ENCODE results near the gene S100PBP. TPM values are rescaled to one million over a fixed set of nuclear protein-coding genes. Genes with fewer than 3 reads are reported as not detected.

S100PBP gene
- total and polyA plus RNA-seq, 4 experiments from 2014 or later = 6.5 to 65.5 (median 38.6) TPM

- no peaks in the 10 kb centered on the region for H3K9me3 ChIP-seq (ENCODE audit: control insufficient read depth in 1 of 2, low read length in 2 of 2)
- peak overlapping the region; percentile 67 to 70 for H3K4me3 ChIP-seq (ENCODE audit: low read length in 2 of 2)
- H3K36me3 Mint-ChIP-seq = peaks cover 8 to 33% of the 10 kb centered on the region in 2 donors
- peak overlapping the region; percentile 94 to 100 (median 96) for H3K4me3 Mint-ChIP-seq
- no peaks in the 10 kb centered on the region for H3K9me3 Mint-ChIP-seq
- H3K4me1 ChIP-seq (ENCODE audit: insufficient read depth, low read length) = peaks cover 54% of the 10 kb centered on the region
- ChIA-PET POLR2A (ENCODE audit: partially characterized antibody) (interaction anchor here (1.0 to 3.4 kb wide), 10 partner anchors 10 to 531 kb away, joined by 3 to 22 read pairs (median 6); partner anchors contain the start of genes RBBP4, RNF19B, TRIM62 and ZBTB8OS), CTCF (ENCODE audit: partially characterized antibody) (interaction anchor here (0.7 to 1.5 kb wide), 5 partner anchors 32 to 1304 kb away, joined by 3 to 5 read pairs (median 3); no protein-coding TSS in a partner anchor)
- H3K27ac Mint-ChIP-seq = peak overlapping the region; percentile 82 to 97 (median 95)
- peaks cover 33 to 70% (median 45%) of the 10 kb centered on the region in 4 donors for H3K4me1 Mint-ChIP-seq
- intact Hi-C loops (cut with micrococcal nuclease) = loop anchor here (1.0 to 5.0 kb wide), 4 partner anchors 19 to 309 kb away; partner anchors contain the start of genes RNF19B and ZBTB8OS
- H3K36me3 ChIP-seq (ENCODE audit: insufficient read depth, low read length) = no peaks in the 10 kb centered on the region
- peak overlapping the region; percentile 89 for H3K27ac ChIP-seq (ENCODE audit: low read depth, low read length)
- H3K27me3 ChIP-seq (ENCODE audit: insufficient read depth, low read length) = no peaks in the 10 kb centered on the region
- DNase-seq = peak in 4 of 5 donors; percentile 16 to 49 (median 20)
- H3K27me3 Mint-ChIP-seq = no peaks in the 10 kb centered on the region
Observed at GRCh38 chr1:32817815-32818786, 648 bp downstream of the S100PBP start.

- peaks cover 5 to 32% of the 10 kb centered on the region in 2 donors for H3K36me3 Mint-ChIP-seq
- Histone ChIP-seq H3K27ac (ENCODE audit: low read depth, low read length) (peak overlapping the region; percentile 89), H3K9me3 (ENCODE audit: control insufficient read depth in 1 of 2, low read length in 2 of 2) (no peaks in the 10 kb centered on the region), H3K4me3 (ENCODE audit: low read length in 2 of 2) (peak overlapping the region; percentile 67 to 70), H3K36me3 (ENCODE audit: insufficient read depth, low read length) (no peaks in the 10 kb centered on the region), H3K4me1 (ENCODE audit: insufficient read depth, low read length) (peaks cover 46% of the 10 kb centered on the region), H3K27me3 (ENCODE audit: insufficient read depth, low read length) (no peaks in the 10 kb centered on the region)
- ChIA-PET CTCF (ENCODE audit: partially characterized antibody) (interaction anchor here (0.7 to 1.5 kb wide), 4 partner anchors 33 to 1305 kb away, joined by 3 to 5 read pairs (median 3); no protein-coding TSS in a partner anchor), POLR2A (ENCODE audit: partially characterized antibody) (interaction anchor here (1.0 to 3.4 kb wide), 3 partner anchors 20 to 363 kb away, joined by 8 to 22 read pairs (median 9); partner anchors contain the start of genes RBBP4, TRIM62 and ZBTB8OS)
- H3K4me1 Mint-ChIP-seq = peaks cover 28 to 68% (median 39%) of the 10 kb centered on the region in 4 donors
- peak in 3 of 5 donors; percentile 16 to 22 (median 19) for DNase-seq
- H3K27me3 Mint-ChIP-seq = no peaks in the 10 kb centered on the region
- H3K4me3 Mint-ChIP-seq = peak overlapping the region; percentile 94 to 100 (median 96)
- peak overlapping the region; percentile 81 to 95 (median 85) for H3K27ac Mint-ChIP-seq
- intact Hi-C loops (cut with micrococcal nuclease) = loop anchor here (5.0 kb wide), 2 partner anchors 143 to 308 kb away; partner anchors contain the start of gene RNF19B
- no peaks in the 10 kb centered on the region for H3K9me3 Mint-ChIP-seq
Observed at GRCh38 chr1:32818804-32819541, 1.5 kb downstream of the S100PBP start.

- H3K36me3 ChIP-seq (ENCODE audit: insufficient read depth, low read length) = peaks cover 34% of the 10 kb centered on the region
- H3K27ac Mint-ChIP-seq = no peak overlapping the region
- H3K9me3 Mint-ChIP-seq = peaks cover 0 to 2% (median 0%) of the 10 kb centered on the region in 8 donors
- H3K4me3 Mint-ChIP-seq = no peak overlapping the region
- H3K9me3 ChIP-seq (ENCODE audit: control insufficient read depth in 1 of 2, low read length in 2 of 2) = no peaks in the 10 kb centered on the region
- no peak for DNase-seq
- no peaks in the 10 kb centered on the region for H3K27me3 ChIP-seq (ENCODE audit: insufficient read depth, low read length)
- H3K4me3 ChIP-seq (ENCODE audit: low read length in 2 of 2) = no peak overlapping the region
- intact Hi-C loops (cut with micrococcal nuclease) = no loop called here
- H3K4me1 Mint-ChIP-seq = peaks cover 9 to 26% (median 18%) of the 10 kb centered on the region in 4 donors
- ChIA-PET POLR2A (ENCODE audit: partially characterized antibody) (no interaction called here), CTCF (ENCODE audit: partially characterized antibody) (no interaction called here)
- H3K27ac ChIP-seq (ENCODE audit: low read depth, low read length) = no peak overlapping the region
- no peaks in the 10 kb centered on the region for H3K27me3 Mint-ChIP-seq
- H3K4me1 ChIP-seq (ENCODE audit: insufficient read depth, low read length) = no peaks in the 10 kb centered on the region
- H3K36me3 Mint-ChIP-seq = peaks cover 34 to 48% of the 10 kb centered on the region in 2 donors
Observed at GRCh38 chr1:32825181-32825580, 7.7 kb downstream of the S100PBP start.

GRCh38 chr1:32828341-32828740 lies 10.9 kb downstream of the S100PBP start:
- ChIA-PET POLR2A (ENCODE audit: partially characterized antibody) (interaction anchor here (0.6 kb wide), 1 partner anchor 29 kb away, joined by 3 read pairs; no protein-coding TSS in a partner anchor), CTCF (ENCODE audit: partially characterized antibody) (no interaction called here)
- Histone ChIP-seq H3K4me1 (ENCODE audit: insufficient read depth, low read length) (no peaks in the 10 kb centered on the region), H3K27me3 (ENCODE audit: insufficient read depth, low read length) (no peaks in the 10 kb centered on the region), H3K36me3 (ENCODE audit: insufficient read depth, low read length) (peaks cover 51% of the 10 kb centered on the region), H3K27ac (ENCODE audit: low read depth, low read length) (no peak overlapping the region), H3K9me3 (ENCODE audit: control insufficient read depth in 1 of 2, low read length in 2 of 2) (no peaks in the 10 kb centered on the region), H3K4me3 (ENCODE audit: low read length in 2 of 2) (no peak overlapping the region)
- intact Hi-C loops (cut with micrococcal nuclease) = no loop called here
- H3K4me3 Mint-ChIP-seq = no peak overlapping the region
- no peak overlapping the region for H3K27ac Mint-ChIP-seq
- peaks cover 57 to 75% of the 10 kb centered on the region in 2 donors for H3K36me3 Mint-ChIP-seq
- peaks cover 8 to 24% (median 11%) of the 10 kb centered on the region in 4 donors for H3K4me1 Mint-ChIP-seq
- H3K9me3 Mint-ChIP-seq = peaks cover 0 to 2% (median 0%) of the 10 kb centered on the region in 8 donors
- no peak for DNase-seq
- no peaks in the 10 kb centered on the region for H3K27me3 Mint-ChIP-seq

GRCh38 chr1:32830092-32830852 lies 12.8 kb downstream of the S100PBP start:
- POLR2A ChIA-PET (ENCODE audit: partially characterized antibody) = no interaction called here
- no peaks in the 10 kb centered on the region for H3K4me1 ChIP-seq (ENCODE audit: insufficient read depth, low read length)
- peak overlapping the region in 1 of 8 donors; percentile 33 for H3K4me3 Mint-ChIP-seq
- H3K9me3 Mint-ChIP-seq = peaks cover 0 to 2% (median 0%) of the 10 kb centered on the region in 8 donors
- intact Hi-C loops (cut with micrococcal nuclease) = no loop called here
- no peak for DNase-seq
- no peak overlapping the region for H3K27ac ChIP-seq (ENCODE audit: low read depth, low read length)
- no peak overlapping the region for H3K4me3 ChIP-seq (ENCODE audit: low read length in 2 of 2)
- peak overlapping the region in 2 of 7 donors; percentile 43 to 81 for H3K27ac Mint-ChIP-seq
- H3K36me3 ChIP-seq (ENCODE audit: insufficient read depth, low read length) = peaks cover 52% of the 10 kb centered on the region
- no peaks in the 10 kb centered on the region for H3K9me3 ChIP-seq (ENCODE audit: control insufficient read depth in 1 of 2, low read length in 2 of 2)
- peaks cover 0 to 15% (median 6%) of the 10 kb centered on the region in 4 donors for H3K4me1 Mint-ChIP-seq
- H3K27me3 ChIP-seq (ENCODE audit: insufficient read depth, low read length) = no peaks in the 10 kb centered on the region
- CTCF ChIA-PET (ENCODE audit: partially characterized antibody) = interaction anchor here (1.0 kb wide), 1 partner anchor 256 kb away, joined by 3 read pairs; no protein-coding TSS in a partner anchor
- peaks cover 65 to 75% of the 10 kb centered on the region in 2 donors for H3K36me3 Mint-ChIP-seq
- no peaks in the 10 kb centered on the region for H3K27me3 Mint-ChIP-seq

GRCh38 chr1:32831878-32832277 lies 14.4 kb downstream of the S100PBP start:
- CTCF ChIA-PET (ENCODE audit: partially characterized antibody) = interaction anchor here (0.7 kb wide), 1 partner anchor 99 kb away, joined by 3 read pairs; no protein-coding TSS in a partner anchor
- peaks cover 65 to 66% of the 10 kb centered on the region in 2 donors for H3K36me3 Mint-ChIP-seq
- no peak overlapping the region for H3K4me3 Mint-ChIP-seq
- H3K4me3 ChIP-seq (ENCODE audit: low read length in 2 of 2) = no peak overlapping the region
- intact Hi-C loops (cut with micrococcal nuclease) = no loop called here
- H3K27me3 ChIP-seq (ENCODE audit: insufficient read depth, low read length) = no peaks in the 10 kb centered on the region
- H3K9me3 Mint-ChIP-seq = peaks cover 0 to 2% (median 0%) of the 10 kb centered on the region in 8 donors
- peak overlapping the region in 1 of 7 donors; percentile 65 for H3K27ac Mint-ChIP-seq
- H3K9me3 ChIP-seq (ENCODE audit: control insufficient read depth in 1 of 2, low read length in 2 of 2) = no peaks in the 10 kb centered on the region
- H3K36me3 ChIP-seq (ENCODE audit: insufficient read depth, low read length) = peaks cover 42% of the 10 kb centered on the region
- no peak for DNase-seq
- POLR2A ChIA-PET (ENCODE audit: partially characterized antibody) = interaction anchor here (1.4 kb wide), 1 partner anchor 15 kb away, joined by 3 read pairs; the partner anchor contains the start of genes S100PBP and YARS1
- H3K4me1 ChIP-seq (ENCODE audit: insufficient read depth, low read length) = no peaks in the 10 kb centered on the region
- peaks cover 0 to 8% (median 5%) of the 10 kb centered on the region in 4 donors for H3K4me1 Mint-ChIP-seq
- H3K27ac ChIP-seq (ENCODE audit: low read depth, low read length) = no peak overlapping the region
- no peaks in the 10 kb centered on the region for H3K27me3 Mint-ChIP-seq

Measured in CD4-positive, alpha-beta memory T cell (primary cell).